Coronary artery (tissue), 2 donors: ENCODE data around the gene SGMS1.
"Not testable (repeated sequence)": the region's sequence is repeated elsewhere in the genome, so short reads cannot be mapped to it uniquely, and the experiment has no call there.

Experiments used
- DNase-seq: peaks from one replicate; pipeline ENCODE4 v3.0.0-alpha.2; 2017; ENCODE audit warnings: low spot score
- H3K27ac ChIP-seq, 2 donors: fragments of 200-600 bp; sonication (generic); one replicate each; pipeline ENCODE4 v1.5.1; 2016 to 2019
- H3K4me3 ChIP-seq: fragments of 200-600 bp; sonication (generic); 2 replicates; pipeline ENCODE4 v1.5.1; 2016; ENCODE audit warnings: mild to moderate bottlenecking, moderate library complexity
- TF ChIP-seq, protein P1 (sequence below): fragments of 200-600 bp; sonication (generic); IDR thresholded peaks from one replicate; pipeline ENCODE4 v1.5.1; 2019; ENCODE audit warnings: antibody characterized with exemption

Gene SGMS1

DNA sequence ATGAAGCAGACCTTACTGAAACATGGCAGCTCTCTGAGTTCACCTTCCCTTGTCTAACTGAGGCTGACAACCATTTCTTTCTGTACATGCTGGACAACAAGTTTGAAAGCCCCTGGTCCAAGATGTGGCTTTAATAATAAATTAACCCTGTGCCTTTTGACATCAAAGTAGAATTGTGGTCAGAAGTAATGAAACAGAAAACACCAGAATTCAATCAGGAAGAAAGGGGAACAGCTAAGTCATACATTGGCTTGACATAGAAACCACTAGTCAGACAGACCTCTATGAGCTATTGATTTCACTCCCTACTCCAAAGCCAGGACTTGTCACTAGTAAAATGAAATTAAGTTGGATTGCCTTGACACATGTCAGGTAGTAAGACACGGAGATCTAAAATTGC, 197.3 kb downstream of the SGMS1 start:
- TF ChIP-seq, protein P1, sequence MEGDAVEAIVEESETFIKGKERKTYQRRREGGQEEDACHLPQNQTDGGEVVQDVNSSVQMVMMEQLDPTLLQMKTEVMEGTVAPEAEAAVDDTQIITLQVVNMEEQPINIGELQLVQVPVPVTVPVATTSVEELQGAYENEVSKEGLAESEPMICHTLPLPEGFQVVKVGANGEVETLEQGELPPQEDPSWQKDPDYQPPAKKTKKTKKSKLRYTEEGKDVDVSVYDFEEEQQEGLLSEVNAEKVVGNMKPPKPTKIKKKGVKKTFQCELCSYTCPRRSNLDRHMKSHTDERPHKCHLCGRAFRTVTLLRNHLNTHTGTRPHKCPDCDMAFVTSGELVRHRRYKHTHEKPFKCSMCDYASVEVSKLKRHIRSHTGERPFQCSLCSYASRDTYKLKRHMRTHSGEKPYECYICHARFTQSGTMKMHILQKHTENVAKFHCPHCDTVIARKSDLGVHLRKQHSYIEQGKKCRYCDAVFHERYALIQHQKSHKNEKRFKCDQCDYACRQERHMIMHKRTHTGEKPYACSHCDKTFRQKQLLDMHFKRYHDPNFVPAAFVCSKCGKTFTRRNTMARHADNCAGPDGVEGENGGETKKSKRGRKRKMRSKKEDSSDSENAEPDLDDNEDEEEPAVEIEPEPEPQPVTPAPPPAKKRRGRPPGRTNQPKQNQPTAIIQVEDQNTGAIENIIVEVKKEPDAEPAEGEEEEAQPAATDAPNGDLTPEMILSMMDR: no peak
- Histone ChIP-seq H3K27ac (no peak overlapping the region), H3K4me3 (no peak overlapping the region)
- no peak for DNase-seq

DNA sequence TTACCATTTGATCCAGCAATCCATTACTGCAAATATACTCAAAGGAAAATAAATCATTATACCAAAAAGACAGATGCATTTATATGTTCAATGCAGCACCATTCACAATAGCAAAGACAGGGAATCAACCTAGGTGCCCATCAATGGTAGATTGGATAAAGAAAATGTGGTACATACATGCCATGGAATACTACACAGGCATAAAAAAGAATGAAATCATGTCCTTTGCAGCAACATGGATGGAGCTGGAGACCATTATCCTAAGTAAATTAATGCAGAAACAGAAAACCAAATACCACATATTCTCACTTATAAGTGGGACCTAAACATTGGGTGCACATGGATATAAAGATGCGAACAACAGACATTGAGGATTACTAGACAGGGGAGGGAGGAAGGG, 198.5 kb downstream of the SGMS1 start:
- H3K4me3 ChIP-seq, H3K27ac ChIP-seq, DNase-seq: not testable (repeated sequence)

DNA sequence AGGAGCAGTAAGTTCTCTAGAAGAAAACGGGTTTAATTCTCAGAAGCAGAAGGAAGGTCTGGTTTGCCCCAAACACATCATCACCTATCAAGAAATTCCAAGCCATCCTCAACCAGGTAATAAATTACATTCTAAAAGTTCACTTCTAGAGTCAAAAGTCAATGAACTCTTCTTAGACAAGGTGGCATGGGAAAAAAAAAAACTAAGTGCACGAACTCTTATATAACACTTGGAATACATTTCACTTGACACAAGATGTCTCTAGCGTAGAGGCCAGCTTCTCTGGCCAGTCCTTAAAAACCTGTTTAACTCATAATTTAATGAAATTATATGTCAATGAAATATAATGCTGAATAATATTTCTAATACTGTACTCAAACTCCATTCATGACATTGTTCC, 200.3 kb downstream of the SGMS1 start:
- no peak for DNase-seq
- TF ChIP-seq, protein P1: no peak
- H3K27ac ChIP-seq: no peak overlapping the region
- no peak overlapping the region for H3K4me3 ChIP-seq

DNA sequence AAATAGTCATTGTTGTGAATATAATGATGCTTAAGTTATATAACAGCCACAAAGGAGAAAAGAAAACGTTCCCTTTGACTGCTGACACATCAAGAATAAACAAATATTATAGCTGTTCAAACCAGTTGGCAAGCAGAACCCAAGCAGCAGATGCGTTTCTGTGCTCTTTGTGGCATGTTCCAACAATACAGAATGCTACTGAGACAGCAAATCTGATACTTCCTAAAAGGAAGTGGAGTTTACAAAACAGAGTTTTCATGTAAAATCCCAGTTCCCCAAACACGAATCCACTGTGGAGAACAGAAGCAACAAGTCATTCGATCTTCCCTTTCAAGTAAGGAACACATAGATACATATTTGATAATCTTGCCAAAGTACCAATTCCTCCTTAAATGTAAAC, 201.5 kb downstream of the SGMS1 start:
- DNase-seq: no peak
- no peak overlapping the region for H3K4me3 ChIP-seq
- H3K27ac ChIP-seq: peak overlapping the region in 1 of 2 donors; percentile 33
- TF ChIP-seq, protein P1: no peak

DNA sequence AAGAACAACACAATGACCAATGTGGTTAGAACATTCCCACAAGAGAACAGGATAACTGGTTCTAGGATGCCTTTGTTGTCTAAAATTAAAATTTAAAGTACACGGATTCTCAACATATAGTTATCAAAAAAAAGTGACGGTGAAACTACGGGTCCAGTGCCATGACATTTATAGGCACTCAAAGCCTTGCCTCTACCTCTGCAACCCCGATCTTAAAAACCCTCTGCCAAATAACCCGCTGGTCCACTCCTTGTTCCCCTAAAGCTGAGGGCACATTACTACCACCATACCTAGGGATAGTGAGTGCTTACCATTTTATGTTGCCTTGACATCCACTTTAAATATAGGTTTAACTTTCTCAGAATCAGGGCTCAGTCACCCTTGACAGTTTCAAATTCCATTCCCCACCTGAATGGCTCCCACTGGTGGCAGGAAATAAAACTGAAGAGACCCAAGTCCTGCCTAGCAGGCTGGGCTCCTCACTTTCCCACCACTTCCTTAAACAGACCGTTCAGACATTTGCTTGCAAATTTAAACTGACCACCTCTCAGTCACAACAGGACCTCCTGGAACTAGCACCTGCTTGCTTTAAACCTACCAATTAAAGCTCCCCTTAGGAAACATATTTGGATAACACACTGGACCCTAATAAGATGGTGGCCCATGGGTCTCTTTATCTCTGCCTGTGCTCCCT, 202.6 kb downstream of the SGMS1 start:
- Histone ChIP-seq H3K27ac (peak overlapping the region in 1 of 2 donors; percentile 20), H3K4me3 (no peak overlapping the region)
- TF ChIP-seq, protein P1: peak; percentile 25
- no peak for DNase-seq

DNA sequence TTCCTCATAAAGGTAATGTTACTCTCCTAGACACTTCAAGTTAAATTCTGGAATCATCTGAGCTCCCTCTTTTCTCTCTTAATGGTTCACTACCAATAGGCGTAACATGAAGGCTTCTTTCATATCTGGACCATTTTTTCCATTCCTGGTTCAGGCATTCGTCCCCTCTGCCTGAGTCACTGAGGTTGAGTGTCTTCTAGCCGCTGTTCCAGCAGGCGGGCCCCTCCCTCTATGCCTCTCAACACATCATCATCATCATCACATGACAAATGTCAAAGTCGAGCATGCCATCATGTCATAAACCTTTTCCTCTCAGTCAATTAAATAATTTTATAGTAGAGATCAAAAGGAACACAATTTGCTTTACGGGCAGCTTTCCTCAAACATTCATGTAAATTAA, 203.6 kb downstream of the SGMS1 start:
- DNase-seq: no peak
- Histone ChIP-seq H3K27ac (no peak overlapping the region), H3K4me3 (no peak overlapping the region)
- TF ChIP-seq, protein P1: no peak

DNA sequence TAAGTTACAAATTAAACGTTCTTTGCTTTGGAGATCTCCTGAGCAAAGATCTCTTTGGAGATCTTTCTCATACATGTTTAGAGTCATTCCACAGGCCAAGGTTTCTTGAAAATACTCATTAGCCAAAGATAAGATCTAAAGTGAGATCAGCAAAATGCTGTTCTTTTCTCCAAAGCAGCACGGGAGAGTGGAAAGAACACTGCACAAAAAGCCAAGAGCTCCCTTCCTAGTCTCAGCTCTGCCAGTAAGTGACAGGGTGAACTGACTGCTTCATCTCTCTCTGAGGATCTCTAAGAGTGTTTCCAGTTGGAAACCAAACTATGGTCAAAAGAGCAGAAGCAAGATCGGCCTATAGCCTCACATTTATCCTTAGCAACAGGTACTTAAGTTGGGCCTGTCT, 204.0 kb downstream of the SGMS1 start:
- H3K27ac ChIP-seq: no peak overlapping the region
- TF ChIP-seq, protein P1: no peak
- DNase-seq: no peak
- no peak overlapping the region for H3K4me3 ChIP-seq

DNA sequence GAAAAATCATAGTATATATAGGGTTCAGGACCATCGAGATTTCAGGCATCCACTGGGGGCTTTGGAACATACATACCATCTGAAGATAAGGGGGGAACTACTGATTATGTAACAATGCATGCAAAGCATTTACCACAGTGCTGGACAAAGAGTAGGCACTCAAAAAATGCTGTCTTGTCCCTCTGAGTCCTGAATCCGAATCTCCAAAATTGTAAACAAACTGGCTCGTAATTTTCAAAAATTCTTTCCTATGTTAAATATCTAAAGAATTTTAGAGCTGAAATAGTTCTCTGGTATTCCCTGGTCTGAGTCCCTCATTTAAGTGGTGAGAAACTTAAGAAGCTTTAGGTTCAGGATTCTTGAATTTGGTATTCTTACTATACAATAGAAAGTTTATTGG, 204.7 kb downstream of the SGMS1 start:
- H3K4me3 ChIP-seq: peak overlapping the region; percentile 83
- H3K27ac ChIP-seq: no peak overlapping the region
- DNase-seq: no peak
- TF ChIP-seq, protein P1: no peak
